NCI-H748 (cell line): ENCODE measurements around the gene CTNNA2.

ENCODE experiments used
- DNase-seq: peaks from one replicate; lab custom pipeline; 2025; ENCODE audit not compliant: unreplicated experiment; lab: John Stamatoyannopoulos, UW

Gene CTNNA2

DNA sequence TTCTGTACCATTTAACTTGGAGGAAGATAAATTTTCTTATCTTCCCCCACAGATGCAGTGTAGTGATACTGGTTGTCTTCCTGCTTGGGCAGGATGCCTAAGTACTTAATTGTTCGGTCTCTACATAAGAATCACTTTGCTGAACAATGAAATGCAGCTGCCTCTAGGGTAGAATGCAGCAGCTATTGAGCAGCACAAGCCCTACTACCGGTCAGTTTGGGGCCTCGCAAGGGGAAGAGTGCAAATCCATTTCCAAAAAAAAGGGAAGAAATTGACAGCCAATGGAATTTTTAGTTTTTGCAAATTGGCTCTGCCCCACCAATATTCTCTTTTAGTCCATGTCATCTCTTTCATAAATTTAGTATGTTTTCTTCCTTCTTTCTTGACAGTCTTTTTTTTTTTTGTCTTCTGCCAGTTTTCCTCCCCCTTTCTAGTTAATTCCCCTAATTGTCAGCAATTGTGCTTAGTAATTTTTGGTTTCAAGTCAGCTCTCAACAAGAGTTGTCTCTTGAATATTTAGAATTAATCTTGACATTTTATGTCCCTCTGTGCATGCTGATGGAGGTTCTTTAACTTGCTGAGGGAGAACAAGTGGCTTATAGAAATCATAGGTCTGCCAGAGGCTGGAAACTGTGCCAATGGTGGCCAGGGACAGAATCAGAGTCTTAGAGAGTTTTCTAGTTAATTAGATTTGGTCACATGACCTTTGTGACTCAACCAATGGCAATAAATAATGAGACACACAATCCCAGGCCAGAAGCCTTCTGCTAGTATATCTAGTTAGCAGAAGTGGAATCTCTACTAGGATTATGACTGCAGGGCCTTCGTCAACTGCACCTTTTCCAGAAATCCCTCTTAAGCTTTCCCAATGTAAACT, 270.0 kb downstream of the CTNNA2 start:
- peak; percentile 11 for DNase-seq

DNA sequence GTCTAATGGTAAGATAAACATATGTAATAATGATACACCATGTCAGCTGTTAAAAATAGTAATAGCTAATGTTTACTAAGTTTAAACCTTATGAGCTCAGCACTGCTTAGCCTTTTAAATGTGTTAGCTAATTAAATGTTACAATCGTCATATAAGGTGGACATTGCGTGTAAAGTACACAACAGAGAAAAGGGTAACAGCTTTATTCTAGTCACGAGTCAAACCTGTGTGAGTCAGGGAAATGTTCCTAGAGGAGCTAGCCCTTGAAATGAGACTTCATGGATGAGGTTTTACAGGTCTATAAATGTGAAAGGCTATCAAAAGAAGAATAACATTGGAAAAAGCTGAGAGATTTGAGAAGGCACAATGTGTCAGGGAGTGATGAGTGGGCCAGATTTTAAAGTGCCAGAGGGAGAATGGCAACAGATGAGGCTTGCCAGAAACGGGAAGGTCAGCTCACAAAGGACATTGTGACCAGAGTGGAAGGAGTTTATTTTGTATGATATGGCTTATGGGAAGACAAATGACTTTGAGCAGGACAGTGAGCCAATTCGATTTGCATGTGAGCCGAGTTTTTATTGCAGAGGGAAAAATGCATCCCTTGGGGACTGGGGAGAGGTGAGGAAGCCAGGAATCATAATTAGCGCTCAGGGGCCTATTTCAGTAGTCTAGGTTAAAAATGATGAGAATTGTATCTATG, 276.3 kb downstream of the CTNNA2 start:
- peak; percentile 2 for DNase-seq

DNA sequence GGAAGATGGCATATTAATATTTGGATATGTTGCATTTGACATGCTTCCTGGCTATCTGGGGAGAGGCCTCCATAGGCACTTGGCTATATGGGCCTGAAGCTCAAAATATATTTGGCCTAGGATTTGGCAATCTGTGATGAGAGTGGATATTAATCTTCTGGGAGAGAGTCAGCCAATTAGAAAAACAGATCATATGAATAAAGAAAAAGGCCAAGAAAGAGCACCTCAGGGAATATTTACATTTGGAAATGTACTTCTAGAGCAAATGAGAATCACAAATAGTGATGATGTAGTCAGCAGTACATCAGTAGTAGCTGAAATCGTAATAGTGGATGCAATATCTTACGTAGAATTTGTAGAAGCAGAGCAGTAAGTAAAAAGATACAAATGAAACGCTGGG, 277.0 kb downstream of the CTNNA2 start:
- no peak for DNase-seq

DNA sequence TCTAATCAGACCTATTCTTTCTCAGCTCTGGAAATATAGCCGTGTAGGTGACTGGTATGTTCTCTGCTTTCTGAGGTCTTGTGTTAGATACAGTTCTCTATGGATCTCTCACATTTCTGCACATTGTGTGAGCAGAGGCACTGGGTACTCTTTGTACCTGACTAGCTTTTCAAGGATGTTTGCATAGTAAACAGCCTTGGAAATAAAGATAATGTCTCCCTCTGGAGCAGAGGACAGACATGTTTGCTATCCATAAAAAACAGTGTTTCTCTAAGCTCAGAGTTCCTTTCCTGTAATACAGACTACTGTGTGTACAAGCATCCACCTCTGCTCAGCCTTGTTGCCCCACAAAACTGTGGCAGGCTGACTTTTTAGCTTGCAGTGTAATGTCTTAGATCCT, 279.2 kb downstream of the CTNNA2 start:
- peak; percentile 9 for DNase-seq

DNA sequence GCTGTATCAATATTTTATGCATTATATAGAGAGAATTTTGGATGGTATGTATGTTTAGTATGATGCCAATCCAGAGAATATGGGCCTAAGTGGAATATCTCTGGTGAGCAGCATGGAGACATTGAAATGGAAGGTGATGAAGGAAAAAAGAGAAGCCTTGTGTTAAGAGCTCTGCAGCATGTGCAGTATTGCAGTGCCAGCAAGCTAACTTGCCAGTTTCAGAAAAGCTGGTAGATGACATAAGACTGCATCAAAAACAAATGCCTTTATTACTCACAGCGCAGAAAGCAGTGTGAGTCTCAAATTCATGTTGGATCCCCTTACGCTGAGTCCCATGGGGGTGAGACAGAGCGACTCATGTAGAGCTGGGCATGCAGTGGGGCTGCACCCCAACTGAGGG, 280.2 kb downstream of the CTNNA2 start:
- DNase-seq = no peak

DNA sequence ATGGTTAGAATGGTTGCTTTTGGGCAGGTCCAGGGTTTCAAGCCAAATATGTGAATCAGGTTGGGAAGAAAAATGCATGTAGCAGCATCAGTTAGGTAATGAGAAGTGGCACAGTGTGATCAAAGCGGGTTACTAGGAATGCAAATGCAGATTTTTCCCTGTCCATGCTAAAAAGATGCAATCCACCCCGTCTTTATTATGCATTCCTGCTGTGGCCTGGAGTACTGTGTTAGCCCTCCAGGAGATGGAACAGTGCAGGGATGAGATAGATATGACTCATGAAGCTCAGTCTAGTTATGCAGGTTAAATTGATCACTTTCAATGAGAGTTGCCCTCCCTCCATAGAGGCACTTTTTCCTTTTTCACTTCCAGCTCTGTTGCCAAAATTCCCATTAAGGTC, 283.8 kb downstream of the CTNNA2 start:
- no peak for DNase-seq

DNA sequence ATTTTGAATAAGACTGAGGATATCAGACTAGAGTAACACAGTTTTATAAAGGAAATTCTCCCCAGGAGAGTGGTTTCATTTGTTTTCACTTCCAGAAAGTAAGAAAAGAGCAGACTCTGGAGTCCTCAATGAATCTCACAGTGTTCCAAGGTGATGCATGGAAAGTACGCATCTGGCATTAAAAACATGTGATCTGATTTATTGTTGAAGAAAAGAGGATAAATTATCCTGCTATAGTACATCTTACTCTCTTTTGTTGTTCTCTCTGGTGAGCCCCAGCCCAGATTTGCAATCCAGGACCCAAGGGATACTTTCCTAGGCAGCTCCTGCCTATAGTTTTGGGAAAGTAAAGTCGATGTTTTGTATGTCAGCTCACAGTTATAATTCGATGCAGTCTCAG, 285.9 kb downstream of the CTNNA2 start:
- DNase-seq = no peak

DNA sequence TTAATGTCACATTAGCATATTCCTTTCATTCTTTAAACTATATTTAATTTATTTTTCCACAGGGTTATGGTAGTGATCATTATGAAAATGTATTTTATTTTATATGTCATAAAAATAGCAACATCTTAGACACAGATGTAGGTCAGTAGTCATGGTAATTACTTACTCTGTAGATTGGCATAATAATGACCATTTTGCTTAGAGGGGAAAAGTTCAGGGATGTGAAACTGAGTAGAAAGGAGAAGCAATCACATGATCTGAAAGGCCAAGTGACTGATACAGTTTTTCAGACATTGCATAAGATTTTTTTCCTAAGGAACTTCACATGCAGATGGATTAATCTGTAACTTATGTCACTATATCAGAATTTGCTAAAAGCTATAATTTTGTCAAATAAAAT, 286.9 kb downstream of the CTNNA2 start:
- no peak for DNase-seq

DNA sequence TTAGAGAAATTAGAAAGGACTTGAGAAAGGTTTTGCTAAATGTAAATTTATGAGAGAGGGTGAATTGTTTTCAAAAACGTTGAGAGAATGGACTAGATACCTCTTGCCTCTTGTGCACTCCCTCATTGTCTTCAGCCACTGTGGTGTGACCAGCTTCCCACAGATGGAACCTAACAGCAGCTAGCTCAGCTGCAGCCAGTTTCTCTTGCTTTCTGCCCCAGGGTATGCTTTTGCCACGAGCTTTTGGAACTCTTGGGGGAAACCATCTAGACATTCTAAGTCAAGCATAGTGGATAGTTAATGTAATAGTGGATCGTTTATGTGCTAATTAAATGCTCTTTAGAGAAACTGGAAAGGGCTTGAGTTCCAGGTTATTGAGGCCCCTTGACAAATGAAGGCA, 288.2 kb downstream of the CTNNA2 start:
- DNase-seq = no peak

DNA sequence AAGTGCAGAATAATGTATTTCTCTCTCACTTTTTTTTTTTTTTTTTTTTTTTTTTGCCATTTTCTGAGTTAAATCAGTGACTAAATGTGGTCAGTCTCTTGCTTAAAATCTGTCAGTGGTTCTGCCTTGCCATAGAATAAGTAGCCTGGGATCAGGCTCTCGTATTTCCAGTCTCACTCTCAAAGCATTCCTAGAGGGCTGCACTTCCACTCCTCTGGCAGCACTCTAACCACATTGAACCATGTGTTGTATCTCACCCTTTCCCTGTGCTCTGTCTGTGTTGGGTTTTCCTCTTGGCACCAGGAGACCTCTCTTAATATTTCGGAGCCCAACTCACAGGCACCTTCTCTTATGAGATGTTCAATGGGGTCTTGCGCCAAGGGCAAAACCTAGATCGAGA, 304.4 kb downstream of the CTNNA2 start:
- DNase-seq = no peak

DNA sequence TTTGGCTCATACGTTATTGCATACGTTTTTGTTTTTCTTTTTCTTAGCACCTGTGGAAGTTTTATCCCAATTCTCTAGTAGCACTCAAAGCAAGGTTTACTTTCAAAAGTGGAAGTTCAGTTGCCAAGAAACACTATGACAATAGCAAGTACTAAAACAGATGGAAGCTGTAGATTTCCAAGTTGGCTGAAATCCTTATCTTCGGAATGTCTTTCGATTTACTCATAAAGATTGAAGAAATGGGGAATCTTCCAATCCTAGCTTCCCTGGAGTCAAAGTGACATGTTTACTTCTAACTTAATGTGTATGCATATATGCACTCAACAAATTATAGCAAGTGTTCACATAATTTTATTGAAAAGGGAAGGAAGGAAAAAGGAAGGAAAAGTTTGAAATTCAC, 307.4 kb downstream of the CTNNA2 start:
- no peak for DNase-seq

DNA sequence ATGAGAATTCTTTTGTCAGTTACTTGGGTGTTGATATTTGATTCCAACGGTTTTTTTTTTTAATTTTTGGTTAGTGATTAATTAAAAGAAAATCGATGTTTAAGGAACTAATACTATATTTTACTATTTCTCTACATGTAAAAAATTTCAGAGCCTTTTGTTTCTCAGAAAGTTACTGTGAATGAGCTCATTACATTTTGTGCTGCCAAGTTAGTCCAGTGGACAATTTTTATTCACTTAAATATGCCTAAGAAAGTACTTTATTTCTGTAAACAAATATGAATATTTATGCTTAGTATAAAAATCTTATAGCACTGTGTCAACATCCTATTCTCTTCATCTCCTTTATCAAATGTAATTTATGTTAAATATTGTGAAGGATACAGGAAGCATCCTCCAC, 309.3 kb downstream of the CTNNA2 start:
- DNase-seq = no peak

DNA sequence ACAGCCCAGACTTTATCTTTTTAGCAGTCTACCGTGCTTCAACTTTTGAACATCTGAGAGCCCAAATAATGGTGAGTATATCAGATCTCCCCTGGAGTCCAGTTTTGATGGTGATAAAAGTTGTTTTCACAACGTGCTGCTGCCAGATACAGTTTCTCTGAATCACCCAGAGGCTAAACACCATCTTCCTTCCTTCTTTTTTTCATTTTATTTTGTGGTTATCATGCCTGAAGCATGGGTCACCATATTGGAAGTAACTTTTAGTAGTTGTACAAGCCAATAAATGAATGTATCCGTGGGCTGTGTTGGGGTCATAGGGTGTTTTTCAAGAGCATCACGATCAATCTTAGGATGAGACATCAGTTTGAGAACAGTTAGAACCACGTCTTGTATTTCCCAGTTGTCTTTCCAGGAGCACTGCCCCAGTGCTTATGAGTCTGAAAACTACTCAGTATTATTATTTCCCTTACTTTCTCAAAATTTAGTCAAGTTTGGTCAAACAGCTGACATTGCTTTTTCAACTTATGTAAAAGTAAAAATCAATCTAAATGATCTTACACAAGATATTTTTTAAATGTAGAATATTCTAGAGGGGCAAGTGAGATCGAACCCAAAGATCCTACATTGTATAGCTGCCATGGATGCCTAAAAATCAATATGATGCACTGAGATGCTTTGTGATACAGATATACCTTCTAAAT, 311.4 kb downstream of the CTNNA2 start:
- no peak for DNase-seq

DNA sequence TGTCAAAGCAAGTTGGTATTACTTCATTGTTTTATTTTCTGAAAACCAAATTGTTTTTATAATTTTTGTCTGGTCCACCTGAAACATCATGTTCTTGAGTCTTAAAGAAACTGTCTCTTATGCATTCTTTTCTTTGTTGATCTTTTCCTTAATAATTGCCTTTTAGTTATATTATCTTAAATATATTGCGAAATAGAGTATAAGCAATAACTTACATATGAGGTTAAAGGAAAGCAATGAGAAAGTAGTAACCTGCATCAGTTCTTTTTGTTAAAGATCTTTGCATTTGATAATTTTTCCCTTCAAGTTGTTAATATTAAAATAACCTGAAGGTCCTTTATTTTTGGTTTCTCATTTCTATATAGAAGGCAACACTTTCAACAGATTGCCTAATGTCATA, 315.0 kb downstream of the CTNNA2 start:
- DNase-seq = no peak

DNA sequence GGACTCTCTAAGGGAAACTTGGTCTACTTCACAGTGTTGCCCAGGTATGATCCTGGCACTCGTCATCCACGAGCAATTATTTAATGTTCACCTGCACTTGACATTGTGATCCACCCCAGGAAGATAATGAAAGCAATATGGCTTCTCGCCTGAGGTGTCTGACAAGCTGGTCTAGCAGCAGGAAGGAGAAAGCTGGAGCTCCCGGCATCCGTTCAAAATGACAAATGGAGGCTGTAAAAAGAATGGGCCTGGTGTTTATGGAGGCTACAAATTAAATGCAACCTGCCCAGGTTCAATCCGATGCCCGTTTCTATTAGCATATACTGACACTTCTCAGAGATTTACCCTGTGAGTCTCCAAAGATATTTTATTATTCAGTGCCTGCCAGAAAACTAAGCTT, 317.6 kb downstream of the CTNNA2 start:
- DNase-seq = peak; percentile 70

DNA sequence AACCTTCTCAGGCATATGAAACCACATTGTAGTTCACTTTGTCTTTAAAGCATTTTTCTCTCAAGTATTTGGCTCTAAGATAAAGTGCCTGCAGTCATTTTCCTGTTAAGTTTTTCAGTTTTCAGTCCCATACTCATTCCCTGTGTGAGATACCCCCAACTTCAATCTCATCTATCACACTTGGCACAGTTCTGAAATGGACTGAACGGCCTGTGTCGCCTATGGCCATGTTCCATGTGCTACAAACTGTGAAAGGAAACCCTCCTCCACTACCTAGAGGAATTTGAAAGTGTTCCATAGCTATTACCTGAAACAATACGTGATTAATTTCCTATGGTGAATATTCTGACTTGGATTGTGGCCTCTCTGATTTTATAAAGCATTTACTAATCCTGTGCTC, 319.1 kb downstream of the CTNNA2 start:
- peak; percentile 25 for DNase-seq

DNA sequence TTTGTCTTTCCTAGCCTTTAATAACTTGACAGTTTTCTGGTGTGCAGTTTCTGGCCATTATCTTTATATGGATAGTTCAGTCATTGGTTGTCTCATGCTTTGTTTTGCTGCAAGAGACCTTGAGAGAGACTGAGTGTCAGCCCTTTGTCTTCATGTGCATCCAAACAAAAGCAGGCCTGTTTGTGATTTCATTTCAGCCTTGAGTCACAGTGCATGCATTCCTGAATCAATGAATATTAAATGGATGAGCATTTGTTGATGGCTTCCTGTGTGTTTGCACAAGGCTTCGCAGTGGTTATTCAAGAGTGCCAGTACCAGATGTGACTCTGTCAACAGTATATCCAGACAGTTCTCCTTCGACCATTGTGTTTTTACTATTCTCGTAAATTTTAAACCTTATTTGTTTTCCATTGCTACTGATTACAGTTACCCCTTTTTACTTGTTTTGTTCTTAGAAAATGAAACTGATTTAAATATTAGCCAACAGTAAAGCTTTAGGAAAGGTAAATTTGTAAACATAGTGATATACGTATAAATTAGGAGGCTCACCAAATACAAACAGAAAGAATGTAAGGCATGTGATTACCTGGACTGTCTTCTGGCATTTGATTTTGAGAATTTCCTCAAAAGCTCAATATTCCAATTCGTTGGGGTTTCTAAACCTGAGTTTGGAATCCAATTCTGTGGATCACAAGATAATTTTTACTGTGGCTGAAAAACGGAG, 319.8 kb downstream of the CTNNA2 start:
- peak; percentile 91 for DNase-seq

DNA sequence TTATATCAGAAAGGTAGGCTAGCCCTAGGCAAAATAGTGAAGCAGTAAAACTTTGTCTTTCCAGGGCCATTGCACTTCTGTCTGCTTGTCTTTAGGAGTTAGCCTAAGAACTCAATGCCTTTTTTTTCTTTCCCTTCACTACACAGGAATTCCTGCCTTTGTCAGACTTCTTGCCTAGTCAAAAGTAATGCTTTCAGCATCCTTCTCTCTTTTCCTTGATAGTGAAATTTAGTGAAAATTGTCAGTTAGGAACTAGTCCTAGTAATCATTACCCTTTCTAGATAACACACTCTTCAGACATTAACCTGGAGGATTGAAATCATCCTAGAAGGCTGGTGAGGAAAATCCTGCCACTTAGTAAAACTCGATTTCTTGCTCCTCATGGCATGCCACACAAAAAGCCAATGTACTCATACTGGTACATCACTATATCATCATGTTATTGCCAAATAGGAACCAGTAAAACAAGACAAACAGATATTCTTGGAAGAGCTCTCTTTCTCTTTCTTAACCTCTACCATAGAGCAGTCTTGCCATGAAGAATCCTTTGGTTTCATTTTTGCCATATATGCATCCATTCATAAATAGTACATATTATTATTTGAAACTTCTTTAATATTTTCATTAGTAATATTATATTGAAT, 320.5 kb downstream of the CTNNA2 start:
- no peak for DNase-seq

DNA sequence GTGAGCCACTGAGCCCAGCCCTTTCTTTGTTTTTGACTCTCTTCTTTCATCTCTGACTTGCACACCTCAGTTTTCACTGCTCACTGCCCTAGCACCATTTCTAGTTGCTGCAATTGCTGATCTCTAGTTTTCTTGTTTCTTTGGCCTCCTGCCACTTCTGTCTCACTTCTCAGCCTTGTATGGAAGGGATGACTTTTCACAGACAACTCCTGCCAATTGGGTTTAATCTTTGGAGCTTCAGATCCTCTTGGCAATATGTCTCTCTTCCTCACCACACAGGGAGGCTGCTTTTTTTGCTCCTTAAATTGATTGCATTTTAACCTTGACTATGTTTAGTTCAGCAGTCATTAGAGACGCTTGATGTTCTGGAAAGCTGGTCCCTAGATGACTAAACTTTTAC, 323.1 kb downstream of the CTNNA2 start:
- no peak for DNase-seq

DNA sequence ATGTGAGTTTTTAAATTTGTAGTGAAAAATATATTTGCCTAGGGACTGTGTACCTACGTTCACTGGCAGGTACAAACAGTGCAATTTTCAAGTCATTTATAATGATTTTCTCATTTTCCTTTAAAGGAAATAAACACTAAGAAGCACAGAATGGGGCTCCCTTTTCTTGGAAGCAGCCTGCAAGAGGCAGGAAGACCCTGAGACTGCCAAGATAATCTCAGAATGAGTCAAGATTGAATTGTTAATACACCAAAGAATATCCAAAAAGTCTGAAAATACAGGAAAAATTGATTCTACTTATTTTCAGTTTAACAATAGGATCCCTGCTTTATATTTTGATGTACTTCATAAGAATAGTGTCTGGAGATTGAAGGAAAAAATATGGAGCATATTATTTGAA, 331.2 kb downstream of the CTNNA2 start:
- DNase-seq = no peak

DNA sequence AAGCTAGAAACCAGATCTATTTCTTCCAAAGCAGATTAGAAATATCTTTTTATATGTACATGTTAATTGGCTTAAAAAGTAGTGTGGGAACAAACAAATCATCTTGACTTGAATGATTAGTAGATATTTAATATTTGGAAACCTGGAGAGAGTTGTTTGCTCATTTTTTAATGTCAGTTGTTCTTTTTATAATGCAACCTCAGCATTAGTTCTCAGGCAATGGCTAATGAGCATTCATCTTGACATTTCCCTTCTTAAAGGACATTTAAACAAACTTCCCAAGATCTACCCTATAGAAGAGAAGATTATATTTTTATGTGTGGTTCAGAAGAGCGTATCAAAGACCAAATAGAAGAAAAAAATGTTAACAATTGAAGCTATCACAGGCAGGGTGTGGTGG, 334.0 kb downstream of the CTNNA2 start:
- no peak for DNase-seq
